SK-N-SH (cell line): ENCODE data around the gene TRIM72.
"Not testable (repeated sequence)": the region's sequence is repeated elsewhere in the genome, so short reads cannot be mapped to it uniquely, and the experiment has no call there.

Experiments
- CTCF ChIP-seq: fragments of 200-600 bp; sonication (generic); IDR thresholded peaks from 2 replicates; pipeline ENCODE4 v1.6.1; 2017; ENCODE audit warnings: antibody characterized with exemption, mild to moderate bottlenecking, moderate library complexity
- FOSL2 ChIP-seq: IDR thresholded peaks from 2 replicates; pipeline ENCODE4 v1.4.0; 2012; ENCODE audit warnings: low read depth, mild to moderate bottlenecking, moderate library complexity, borderline replicate concordance
- NRF1 ChIP-seq: IDR thresholded peaks from 2 replicates; pipeline ENCODE4 v1.6.1; 2012; ENCODE audit warnings: low read depth, mild to moderate bottlenecking, low read length
- POLR2AphosphoS5 ChIP-seq: IDR thresholded peaks from 2 replicates; pipeline ENCODE4 v1.6.1; 2012; ENCODE audit warnings: low read depth, low read length
- RCOR1 ChIP-seq: fragments of 150-350 bp; IDR thresholded peaks from 2 replicates; pipeline ENCODE4 v1.6.1; 2017; ENCODE audit warnings: antibody characterized with exemption, low read length
- SMC3 ChIP-seq: IDR thresholded peaks from 2 replicates; pipeline ENCODE4 v1.6.1; 2012; ENCODE audit warnings: low read depth, low read length, improper control_type of control experiment
- TCF12 ChIP-seq: IDR thresholded peaks from 2 replicates; pipeline ENCODE4 v1.4.0; 2012
- TF ChIP-seq, protein P1 (sequence below): IDR thresholded peaks from 2 replicates; pipeline ENCODE4 v1.4.0; 2012; ENCODE audit warnings: low read depth

- not testable (repeated sequence) for TF ChIP-seq SMC3, CTCF, TCF12, FOSL2, RCOR1, POLR2AphosphoS5, NRF1
- TF ChIP-seq, protein P1, sequence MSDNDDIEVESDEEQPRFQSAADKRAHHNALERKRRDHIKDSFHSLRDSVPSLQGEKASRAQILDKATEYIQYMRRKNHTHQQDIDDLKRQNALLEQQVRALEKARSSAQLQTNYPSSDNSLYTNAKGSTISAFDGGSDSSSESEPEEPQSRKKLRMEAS: not testable (repeated sequence)
These were observed 31.7 kb downstream of the TRIM72 start for GRCh38 chr16:31245598-31245997.
